Right renal cortex interstitium (tissue), 3 donors: ENCODE data around the gene CYP4F22. TPM values are rescaled to one million over a fixed set of nuclear protein-coding genes. Genes with fewer than 3 reads are reported as not detected.
A peak's percentile ranks its signal among the peaks of the same experiment; 100 is the strongest.
"Not testable (repeated sequence)": the region's sequence is repeated elsewhere in the genome, so short reads cannot be mapped to it uniquely, and the experiment has no call there.

Experiments
- DNase-seq, 3 donors: peaks; one replicate each; pipeline ENCODE4 v3.0.0-alpha.2; 2013; ENCODE audit warnings: low read depth in 3 of 3, low spot score in 2 of 3
- polyA plus RNA-seq, 3 donors: library from polyadenylated mRNA; unstranded; fragments of 120-200 nt; gene quantifications; one replicate each; pipeline ENCODE4 v1.2.1, GENCODE V29; 2013; ENCODE audit not compliant: insufficient read length in 3 of 3

CYP4F22 gene
- polyA plus RNA-seq, 3 donors, result 0.28 to 0.41 TPM; not detected in 1

- not testable (repeated sequence) for DNase-seq
Observed at GRCh38 chr19:15533522-15533830, 25.2 kb downstream of the CYP4F22 start.

GRCh38 chr19:15534957-15535864, 26.9 kb downstream of the CYP4F22 start:
- no peak for DNase-seq

GRCh38 chr19:15536350-15536749, 28.0 kb downstream of the CYP4F22 start:
- DNase-seq, result no peak

- no peak for DNase-seq
Observed at GRCh38 chr19:15538774-15539173, 30.4 kb downstream of the CYP4F22 start.

GRCh38 chr19:15539638-15540037, 31.3 kb downstream of the CYP4F22 start:
- no peak for DNase-seq

GRCh38 chr19:15540435-15540834, 32.1 kb downstream of the CYP4F22 start:
- no peak for DNase-seq

- DNase-seq, result no peak
Observed at GRCh38 chr19:15544283-15544682, 36.0 kb downstream of the CYP4F22 start.

GRCh38 chr19:15544970-15545369, 36.6 kb downstream of the CYP4F22 start:
- no peak for DNase-seq

- DNase-seq, result no peak
Observed at GRCh38 chr19:15548648-15549047, 40.3 kb downstream of the CYP4F22 start.

- DNase-seq, result no peak
Observed at GRCh38 chr19:15549581-15549980, 41.3 kb downstream of the CYP4F22 start.

- no peak for DNase-seq
Observed at GRCh38 chr19:15550273-15550672, 41.9 kb downstream of the CYP4F22 start.

GRCh38 chr19:15550929-15551292, 42.6 kb downstream of the CYP4F22 start:
- DNase-seq, result no peak

- no peak for DNase-seq
Observed at GRCh38 chr19:15551293-15552004, 43.1 kb downstream of the CYP4F22 start.

GRCh38 chr19:15555021-15555420, 46.7 kb downstream of the CYP4F22 start:
- DNase-seq, result no peak

- peak; percentile 62 to 76 (median 70) for DNase-seq
Observed at GRCh38 chr19:15555759-15556633, 47.7 kb downstream of the CYP4F22 start.

- DNase-seq, result no peak
Observed at GRCh38 chr19:15556634-15557181, 48.4 kb downstream of the CYP4F22 start.

GRCh38 chr19:15557223-15557622, 48.9 kb downstream of the CYP4F22 start:
- no peak for DNase-seq

- DNase-seq, result no peak
Observed at GRCh38 chr19:15562145-15562544, 53.8 kb downstream of the CYP4F22 start.

- DNase-seq, result no peak
Observed at GRCh38 chr19:15562861-15563260, 54.5 kb downstream of the CYP4F22 start.

- DNase-seq, result no peak
Observed at GRCh38 chr19:15563325-15563794, 55.0 kb downstream of the CYP4F22 start.

- DNase-seq, result no peak
Observed at GRCh38 chr19:15563931-15564330, 55.6 kb downstream of the CYP4F22 start.
